ENCODE results near the gene ARL13B.

DNA sequence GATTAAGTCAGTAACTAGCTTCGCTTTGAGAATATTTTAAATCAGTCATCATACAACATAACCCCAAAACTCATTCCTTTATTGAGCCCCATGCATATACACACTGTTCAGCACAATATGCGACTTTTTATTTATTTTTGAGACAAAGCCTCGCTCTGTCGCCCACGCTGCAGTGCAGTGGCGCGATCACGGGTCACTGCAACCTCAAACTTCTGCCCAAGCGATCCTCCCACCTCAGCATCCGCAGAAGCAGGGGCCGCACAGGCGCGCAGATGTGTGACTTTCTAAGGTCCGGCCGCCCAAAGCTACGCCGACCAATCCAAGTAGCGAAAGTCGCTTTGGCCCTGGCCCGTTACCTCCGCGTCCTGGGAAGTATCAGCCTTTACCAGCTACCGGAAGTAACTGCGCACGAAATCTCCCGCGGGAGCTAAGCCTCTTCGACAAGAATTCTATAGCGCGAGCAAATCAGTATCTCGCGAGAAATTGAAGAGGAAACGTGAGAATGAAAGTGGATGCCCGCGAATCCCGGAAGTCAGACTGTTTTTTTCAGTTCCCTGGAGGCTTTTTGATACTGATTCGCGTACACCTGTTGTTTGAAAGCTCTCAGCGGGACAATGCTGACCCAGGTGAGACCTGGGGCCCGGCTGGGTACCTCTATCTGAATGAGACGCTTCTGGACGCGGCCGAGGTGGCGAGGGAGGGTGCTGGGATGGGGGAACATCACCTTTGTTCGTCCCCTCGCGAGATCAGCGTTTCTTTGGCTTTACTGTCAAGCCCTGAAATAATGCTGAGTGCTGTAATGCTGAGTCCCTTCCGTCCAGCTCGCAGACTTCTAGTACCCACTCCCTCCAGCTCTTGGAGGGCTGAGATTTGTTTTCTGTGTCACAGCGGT is 82.8 kb downstream of the ARL13B start, which contains the start of the genes DHFR2 and NSUN3:
- TF ChIP-seq BHLHE40 (IDR thresholded peaks at IDR 0.05; ENCODE audit: low read depth, low read length) = peak; percentile 63; the same call in 1 of the 2 replicates
- no peak for TF ChIP-seq CTCF (conservative IDR thresholded peaks at IDR 0.05; ENCODE audit: low read depth, low read length)
- no peak for TF ChIP-seq RAD21 (IDR thresholded peaks at IDR 0.05; ENCODE audit: low read length)
- TF ChIP-seq POLR2A (IDR thresholded peaks at IDR 0.05; ENCODE audit: low read depth, low read length) = peak; percentile 79
- TF ChIP-seq MAZ (IDR thresholded peaks at IDR 0.05; ENCODE audit: borderline replicate concordance, low read depth, low read length) = no peak
- TF ChIP-seq CEBPB (IDR thresholded peaks at IDR 0.05; ENCODE audit: low read depth, low read length) = no peak
- no peak for TF ChIP-seq FOS (IDR thresholded peaks at IDR 0.05; ENCODE audit: low read depth, low read length)
- TF ChIP-seq USF2 (IDR thresholded peaks at IDR 0.05; ENCODE audit: low read depth, low read length) = no peak
- TF ChIP-seq, protein P1, sequence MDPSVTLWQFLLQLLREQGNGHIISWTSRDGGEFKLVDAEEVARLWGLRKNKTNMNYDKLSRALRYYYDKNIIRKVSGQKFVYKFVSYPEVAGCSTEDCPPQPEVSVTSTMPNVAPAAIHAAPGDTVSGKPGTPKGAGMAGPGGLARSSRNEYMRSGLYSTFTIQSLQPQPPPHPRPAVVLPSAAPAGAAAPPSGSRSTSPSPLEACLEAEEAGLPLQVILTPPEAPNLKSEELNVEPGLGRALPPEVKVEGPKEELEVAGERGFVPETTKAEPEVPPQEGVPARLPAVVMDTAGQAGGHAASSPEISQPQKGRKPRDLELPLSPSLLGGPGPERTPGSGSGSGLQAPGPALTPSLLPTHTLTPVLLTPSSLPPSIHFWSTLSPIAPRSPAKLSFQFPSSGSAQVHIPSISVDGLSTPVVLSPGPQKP (IDR thresholded peaks at IDR 0.05; ENCODE audit: borderline replicate concordance, low read depth, low read length) = no peak

Measured in IMR-90 (cell line).